Tibial nerve (tissue), 4 donors: ENCODE data around the gene NUDT21. TPM values are rescaled to one million over a fixed set of nuclear protein-coding genes. Genes with fewer than 3 reads are reported as not detected.

Source experiments
- DNase-seq, 2 donors: peaks; one replicate each; pipeline ENCODE4 v3.0.0-alpha.2; 2019; ENCODE audit warnings: low spot score in 2 of 2
- H3K27ac ChIP-seq, 4 donors: fragments of 200-600 bp; sonication (generic) in 3 of 4; one replicate each; pipeline ENCODE4 v1.5.1; 2017 to 2019; ENCODE audit warnings: mild to moderate bottlenecking in 1 of 4
- H3K27me3 ChIP-seq, 2 donors: fragments of 200-600 bp; sonication (generic) in 1 of 2; one replicate each; pipeline versions ENCODE4 v1.5.1 to v1.6.0; 2017 to 2019
- H3K36me3 ChIP-seq, 3 donors: fragments of 200-600 bp; sonication (generic); one replicate each; pipeline ENCODE4 v1.5.1; 2018 to 2019
- H3K4me1 ChIP-seq, 4 donors: fragments of 200-600 bp; sonication (generic) in 3 of 4; one replicate each; pipeline ENCODE4 v1.5.1; 2017 to 2019
- H3K4me3 ChIP-seq, 4 donors: fragments of 200-600 bp; sonication (generic) in 3 of 4; one replicate each; pipeline ENCODE4 v1.5.1; 2017 to 2019; ENCODE audit warnings: mild to moderate bottlenecking in 1 of 4, moderate library complexity in 1 of 4
- H3K9me3 ChIP-seq, 4 donors: fragments of 200-600 bp; sonication (generic) in 3 of 4; one replicate each; pipeline ENCODE4 v1.5.1; 2017 to 2019
- CTCF ChIP-seq, 5 experiments: fragments of 200-600 bp in 3 of 5; fragments of 450-650 bp in 2 of 5; sonication (generic) in 3 of 5; IDR thresholded peaks; one replicate each; pipeline ENCODE4 v1.5.1; 2016 to 2019; ENCODE audit warnings: antibody characterized with exemption in 5 of 5, mild to moderate bottlenecking in 3 of 5, moderate library complexity in 2 of 5
- EP300 ChIP-seq, 2 donors: sonication (generic); formaldehyde crosslinking; IDR thresholded peaks; one replicate each; pipeline ENCODE4 v1.6.1; 2017; ENCODE audit warnings: antibody characterized with exemption in 2 of 2, mild to moderate bottlenecking in 1 of 2
- POLR2A ChIP-seq, 2 donors: fragments of 450-650 bp; IDR thresholded peaks; one replicate each; pipeline ENCODE4 v1.6.1; 2017; ENCODE audit warnings: antibody characterized with exemption in 2 of 2, mild to moderate bottlenecking in 2 of 2, moderate library complexity in 2 of 2
- WGBS, 2 donors: methylation state at CpG; one replicate each; pipeline ENCODE4 v1.1.5; 2018; 5-methylcytosine and 5-hydroxymethylcytosine counted together
- total RNA-seq, 4 donors: library from RNA; depleted of rRNA; stranded (reverse); fragments of >200 nt; gene quantifications; one replicate each; pipeline ENCODE4 v1.1.0, GENCODE V29; 2016

Gene NUDT21
- total RNA-seq, 4 donors from 2014 or later: 41.5 to 57.3 (median 47.2) TPM

GRCh38 chr16:56462064-56462796 lies 11.1 kb upstream of the NUDT21 start:
- H3K4me3 ChIP-seq: no peak overlapping the region
- TF ChIP-seq CTCF (IDR thresholded peaks at IDR 0.05) (no peak), POLR2A (IDR thresholded peaks at IDR 0.05) (no peak), EP300 (IDR thresholded peaks at IDR 0.05) (no peak)
- H3K9me3 ChIP-seq: no peaks in the 10 kb centered on the region
- no peaks in the 10 kb centered on the region for H3K27me3 ChIP-seq
- DNase-seq: no peak
- H3K4me1 ChIP-seq: peaks cover 0 to 7% (median 0%) of the 10 kb centered on the region in 4 donors
- H3K27ac ChIP-seq: no peak overlapping the region
- 67 to 74% methylated on average over 3 of the region's 3 CpGs for WGBS, 2 donors
- H3K36me3 ChIP-seq: peaks cover 0 to 73% (median 6%) of the 10 kb centered on the region in 3 donors

GRCh38 chr16:56460101-56460500 lies 9.0 kb upstream of the NUDT21 start:
- TF ChIP-seq POLR2A (IDR thresholded peaks at IDR 0.05) (no peak), EP300 (IDR thresholded peaks at IDR 0.05) (no peak), CTCF (IDR thresholded peaks at IDR 0.05) (no peak)
- peak overlapping the region in 2 of 4 donors; percentile 20 to 60 for H3K27ac ChIP-seq
- no peak for DNase-seq
- peaks cover 0 to 7% (median 0%) of the 10 kb centered on the region in 4 donors for H3K4me1 ChIP-seq
- 24 to 30% methylated on average over 2 of the region's 2 CpGs for WGBS, 2 donors
- H3K36me3 ChIP-seq: peaks cover 0 to 73% (median 0%) of the 10 kb centered on the region in 3 donors
- H3K27me3 ChIP-seq: no peaks in the 10 kb centered on the region
- H3K9me3 ChIP-seq: no peaks in the 10 kb centered on the region
- no peak overlapping the region for H3K4me3 ChIP-seq

GRCh38 chr16:56457927-56458470 lies 6.9 kb upstream of the NUDT21 start:
- 90 to 91% methylated on average over 6 of the region's 6 CpGs for WGBS, 2 donors
- Histone ChIP-seq H3K27me3 (no peaks in the 10 kb centered on the region), H3K36me3 (peaks cover 0 to 69% (median 0%) of the 10 kb centered on the region in 3 donors), H3K4me1 (peaks cover 0 to 13% (median 1%) of the 10 kb centered on the region in 4 donors), H3K4me3 (no peak overlapping the region), H3K9me3 (no peaks in the 10 kb centered on the region), H3K27ac (no peak overlapping the region)
- no peak for DNase-seq
- TF ChIP-seq POLR2A (IDR thresholded peaks at IDR 0.05) (no peak), CTCF (IDR thresholded peaks at IDR 0.05) (no peak), EP300 (IDR thresholded peaks at IDR 0.05) (no peak)

- no peaks in the 10 kb centered on the region for H3K27me3 ChIP-seq
- peak overlapping the region; percentile 63 to 83 (median 73) for H3K27ac ChIP-seq
- TF ChIP-seq CTCF (IDR thresholded peaks at IDR 0.05) (no peak), EP300 (IDR thresholded peaks at IDR 0.05) (no peak), POLR2A (IDR thresholded peaks at IDR 0.05) (no peak)
- H3K9me3 ChIP-seq: no peaks in the 10 kb centered on the region
- WGBS, 2 donors: 7% methylated on average over 30 to 31 of the region's 31 CpGs
- peaks cover 0 to 40% (median 0%) of the 10 kb centered on the region in 3 donors for H3K36me3 ChIP-seq
- DNase-seq: no peak
- peak overlapping the region; percentile 76 to 91 (median 86) for H3K4me3 ChIP-seq
- peaks cover 7 to 52% (median 29%) of the 10 kb centered on the region in 4 donors for H3K4me1 ChIP-seq
Measured at GRCh38 chr16:56451753-56452689, 889 bp upstream of the NUDT21 start.
